Gastroesophageal sphincter (tissue), 4 donors: ENCODE results near the gene CD34. TPM values are rescaled to one million over a fixed set of nuclear protein-coding genes. Genes with fewer than 3 reads are reported as not detected.

ENCODE experiments used
- ATAC-seq: fragments of 150-250 bp; one replicate; pipeline ENCODE4 v1.9.1; 2016; ENCODE audit warnings: mild to moderate bottlenecking, moderate library complexity
- H3K27ac ChIP-seq, 4 donors: fragments of 200-600 bp; sonication (generic) in 3 of 4; 1 replicate in 3 of 4; 2 replicates in 1 of 4; pipeline ENCODE4 v1.5.1; 2016 to 2019
- H3K27me3 ChIP-seq: fragments of 200-600 bp; sonication (generic); one replicate; pipeline ENCODE4 v1.5.1; 2019
- H3K36me3 ChIP-seq, 2 donors: fragments of 200-600 bp; sonication (generic); one replicate each; pipeline ENCODE4 v1.5.1; 2019; ENCODE audit warnings: control low read depth in 1 of 2
- H3K4me1 ChIP-seq, 3 donors: fragments of 200-600 bp; sonication (generic); 1 replicate in 2 of 3; 2 replicates in 1 of 3; pipeline ENCODE4 v1.5.1; 2016 to 2019; ENCODE audit warnings: control low read depth in 2 of 3
- H3K4me3 ChIP-seq, 2 donors: fragments of 200-600 bp; sonication (generic); one replicate each; pipeline ENCODE4 v1.5.1; 2019; ENCODE audit warnings: mild to moderate bottlenecking in 1 of 2, moderate library complexity in 1 of 2
- H3K9me3 ChIP-seq, 3 donors: fragments of 200-600 bp; sonication (generic); one replicate each; pipeline ENCODE4 v1.5.1; 2017 to 2019; ENCODE audit warnings: control low read depth in 2 of 3
- EP300 ChIP-seq: sonication (generic); formaldehyde crosslinking; IDR thresholded peaks from one replicate; pipeline ENCODE4 v1.6.1; 2017; ENCODE audit warnings: antibody characterized with exemption, mild to moderate bottlenecking
- POLR2A ChIP-seq, 2 donors: fragments of 450-650 bp; IDR thresholded peaks; one replicate each; pipeline ENCODE4 v1.6.1; 2017; ENCODE audit warnings: antibody characterized with exemption in 2 of 2, mild to moderate bottlenecking in 2 of 2, moderate library complexity in 1 of 2
- POLR2AphosphoS5 ChIP-seq: sonication (generic); formaldehyde crosslinking; IDR thresholded peaks from one replicate; pipeline ENCODE4 v1.6.1; 2017; ENCODE audit warnings: antibody characterized with exemption
- WGBS, 2 donors: methylation state at CpG; one replicate each; pipeline ENCODE4 v1.1.5; 2018; ENCODE audit warnings: low coverage in 1 of 2; 5-methylcytosine and 5-hydroxymethylcytosine counted together
- total RNA-seq, 4 donors: library from RNA; depleted of rRNA; stranded (reverse); fragments of >200 nt; gene quantifications; one replicate each; pipeline ENCODE4 v1.1.0, GENCODE V29; 2016
- TF ChIP-seq, protein P1 (sequence below), 4 experiments: fragments of 200-600 bp in 2 of 4; fragments of 450-650 bp in 2 of 4; sonication (generic) in 1 of 4; IDR thresholded peaks; one replicate each; pipeline ENCODE4 v1.5.1; 2017 to 2019; ENCODE audit warnings: antibody characterized with exemption in 4 of 4, mild to moderate bottlenecking in 2 of 4, moderate library complexity in 2 of 4

Gene CD34
- total RNA-seq, 4 donors from 2014 or later: 38.9 to 114 (median 62.1) TPM

DNA sequence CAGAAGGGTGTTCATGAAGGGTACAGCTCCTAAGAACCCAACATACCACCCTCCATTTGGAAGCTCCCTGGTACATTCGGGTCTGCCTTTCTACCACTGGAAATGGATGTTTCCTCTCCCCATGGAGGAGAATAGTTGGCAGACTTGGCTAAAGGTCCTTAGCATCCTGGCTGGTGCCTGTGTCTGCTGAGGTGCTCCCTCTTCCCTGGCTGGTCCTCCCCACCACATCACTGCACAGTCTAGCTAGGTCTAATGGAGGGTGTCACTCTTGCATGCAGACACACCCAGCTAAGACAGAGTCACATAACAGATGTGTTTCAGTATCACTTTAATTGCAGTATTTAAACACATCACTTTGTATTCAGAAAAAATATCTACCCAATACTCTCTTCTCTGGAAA lies 24.7 kb downstream of the CD34 start:
- peak overlapping the region in 3 of 4 donors; percentile 75 to 83 (median 78) for H3K27ac ChIP-seq
- H3K36me3 ChIP-seq: no peaks in the 10 kb centered on the region
- 14% methylated on average over 1 of the region's 1 CpG; no CpG with 5 or more reads in 1 of the 2 donors for WGBS, 2 donors
- no peaks in the 10 kb centered on the region for H3K9me3 ChIP-seq
- H3K27me3 ChIP-seq: no peaks in the 10 kb centered on the region
- H3K4me1 ChIP-seq: peaks cover 5 to 87% (median 45%) of the 10 kb centered on the region in 3 donors
- no peak for TF ChIP-seq EP300
- TF ChIP-seq POLR2AphosphoS5: no peak
- no peak overlapping the region for H3K4me3 ChIP-seq
- no peak for ATAC-seq

DNA sequence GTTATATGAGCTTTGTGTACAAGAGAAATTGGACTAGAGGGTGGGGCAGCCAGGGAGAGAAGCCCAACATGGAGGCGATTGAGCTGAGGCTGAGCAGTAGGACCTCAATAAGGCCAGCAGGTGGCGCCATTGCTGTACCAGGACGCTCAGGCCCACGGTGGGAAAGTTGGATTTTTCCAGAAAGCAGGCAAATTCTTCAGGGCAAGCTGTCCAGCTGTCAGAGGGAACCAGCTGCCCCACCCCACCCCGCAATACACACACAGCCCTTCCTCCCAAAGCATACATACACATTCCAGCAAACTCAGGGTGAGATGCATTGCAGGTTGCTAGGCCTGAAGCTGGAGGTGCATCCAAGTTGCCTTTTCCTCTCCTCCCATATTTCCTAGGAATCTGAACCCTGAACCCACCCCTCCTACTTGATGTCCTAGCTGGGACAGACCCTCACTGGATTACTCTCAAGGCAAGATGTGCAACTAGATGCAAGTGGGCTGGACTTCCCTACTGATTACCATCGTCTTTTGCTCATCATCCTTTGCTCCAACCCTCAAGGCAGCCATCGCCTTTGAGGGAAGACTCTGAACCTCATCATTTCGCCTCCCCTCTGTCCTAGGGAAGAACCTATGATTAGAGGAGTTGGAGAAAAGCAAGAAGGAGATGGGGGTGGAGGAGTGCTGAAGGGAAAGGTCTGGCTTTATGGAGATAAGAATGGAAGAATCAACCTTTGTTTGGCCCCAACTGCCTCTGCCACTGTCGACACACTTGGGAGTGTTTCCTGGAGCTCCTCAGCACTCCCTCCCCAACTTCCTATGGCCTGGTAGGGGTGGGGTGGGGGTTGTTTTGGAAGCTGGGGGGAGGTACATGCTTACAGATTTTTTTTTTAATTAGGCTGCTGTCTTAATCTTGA lies 25.5 kb downstream of the CD34 start:
- H3K4me1 ChIP-seq: peaks cover 2 to 79% (median 39%) of the 10 kb centered on the region in 3 donors
- no peaks in the 10 kb centered on the region for H3K27me3 ChIP-seq
- no peaks in the 10 kb centered on the region for H3K36me3 ChIP-seq
- no peaks in the 10 kb centered on the region for H3K9me3 ChIP-seq
- ATAC-seq: peak; percentile 81
- WGBS, 2 donors: 0 to 20% methylated on average over 1 to 4 of the region's 9 CpGs
- TF ChIP-seq, protein P1, sequence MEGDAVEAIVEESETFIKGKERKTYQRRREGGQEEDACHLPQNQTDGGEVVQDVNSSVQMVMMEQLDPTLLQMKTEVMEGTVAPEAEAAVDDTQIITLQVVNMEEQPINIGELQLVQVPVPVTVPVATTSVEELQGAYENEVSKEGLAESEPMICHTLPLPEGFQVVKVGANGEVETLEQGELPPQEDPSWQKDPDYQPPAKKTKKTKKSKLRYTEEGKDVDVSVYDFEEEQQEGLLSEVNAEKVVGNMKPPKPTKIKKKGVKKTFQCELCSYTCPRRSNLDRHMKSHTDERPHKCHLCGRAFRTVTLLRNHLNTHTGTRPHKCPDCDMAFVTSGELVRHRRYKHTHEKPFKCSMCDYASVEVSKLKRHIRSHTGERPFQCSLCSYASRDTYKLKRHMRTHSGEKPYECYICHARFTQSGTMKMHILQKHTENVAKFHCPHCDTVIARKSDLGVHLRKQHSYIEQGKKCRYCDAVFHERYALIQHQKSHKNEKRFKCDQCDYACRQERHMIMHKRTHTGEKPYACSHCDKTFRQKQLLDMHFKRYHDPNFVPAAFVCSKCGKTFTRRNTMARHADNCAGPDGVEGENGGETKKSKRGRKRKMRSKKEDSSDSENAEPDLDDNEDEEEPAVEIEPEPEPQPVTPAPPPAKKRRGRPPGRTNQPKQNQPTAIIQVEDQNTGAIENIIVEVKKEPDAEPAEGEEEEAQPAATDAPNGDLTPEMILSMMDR (IDR thresholded peaks at IDR 0.05): peak; percentile 94 to 96 (median 95)
- no peak for TF ChIP-seq POLR2A (IDR thresholded peaks at IDR 0.05)
- TF ChIP-seq POLR2AphosphoS5: peak; percentile 41
- no peak overlapping the region for H3K4me3 ChIP-seq
- H3K27ac ChIP-seq: peak overlapping the region in 3 of 4 donors; percentile 42 to 83 (median 75)

DNA sequence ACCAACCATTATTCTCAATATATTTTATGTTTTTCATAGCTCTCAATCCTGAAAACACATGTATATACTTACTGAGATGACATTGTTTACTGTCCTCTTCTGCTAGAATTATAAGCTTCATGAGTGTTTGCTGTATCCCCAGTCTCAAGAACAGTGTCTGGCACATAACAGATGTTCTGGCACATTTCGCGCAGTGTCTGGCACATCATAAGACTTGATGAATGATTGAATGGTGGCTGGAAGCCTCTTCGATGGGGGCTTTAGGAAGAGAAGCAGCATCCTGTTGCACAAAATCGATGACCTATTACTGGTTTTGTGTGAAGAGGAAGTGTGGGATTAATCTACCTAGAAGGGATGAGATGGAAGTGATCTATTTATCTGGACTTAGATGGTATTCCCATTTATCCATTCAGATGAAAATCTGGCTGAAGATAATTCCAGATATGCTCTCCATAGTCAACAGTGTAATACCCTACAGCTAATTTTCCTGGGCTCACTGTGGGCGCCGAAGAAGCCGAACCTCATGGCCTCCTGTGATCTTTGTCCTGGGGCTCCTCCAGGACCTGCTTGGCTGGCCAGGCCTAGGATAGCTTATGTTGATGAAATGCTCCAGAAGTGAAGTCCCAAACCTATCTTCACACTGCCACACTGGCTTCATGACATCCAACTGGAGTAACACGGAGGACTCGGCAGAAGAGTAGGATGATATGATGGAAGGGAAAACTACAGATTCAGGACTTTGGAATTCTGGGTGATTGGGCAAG lies 26.5 kb downstream of the CD34 start:
- H3K9me3 ChIP-seq: no peaks in the 10 kb centered on the region
- H3K4me1 ChIP-seq: peaks cover 0 to 70% (median 31%) of the 10 kb centered on the region in 3 donors
- H3K27ac ChIP-seq: peak overlapping the region in 3 of 4 donors; percentile 42 to 75 (median 48)
- TF ChIP-seq EP300 (no peak), POLR2A (IDR thresholded peaks at IDR 0.05) (no peak), POLR2AphosphoS5 (no peak)
- H3K36me3 ChIP-seq: no peaks in the 10 kb centered on the region
- H3K27me3 ChIP-seq: no peaks in the 10 kb centered on the region
- ATAC-seq: no peak
- H3K4me3 ChIP-seq: no peak overlapping the region
- WGBS, 2 donors: 75 to 77% methylated on average over 8 of the region's 9 CpGs

DNA sequence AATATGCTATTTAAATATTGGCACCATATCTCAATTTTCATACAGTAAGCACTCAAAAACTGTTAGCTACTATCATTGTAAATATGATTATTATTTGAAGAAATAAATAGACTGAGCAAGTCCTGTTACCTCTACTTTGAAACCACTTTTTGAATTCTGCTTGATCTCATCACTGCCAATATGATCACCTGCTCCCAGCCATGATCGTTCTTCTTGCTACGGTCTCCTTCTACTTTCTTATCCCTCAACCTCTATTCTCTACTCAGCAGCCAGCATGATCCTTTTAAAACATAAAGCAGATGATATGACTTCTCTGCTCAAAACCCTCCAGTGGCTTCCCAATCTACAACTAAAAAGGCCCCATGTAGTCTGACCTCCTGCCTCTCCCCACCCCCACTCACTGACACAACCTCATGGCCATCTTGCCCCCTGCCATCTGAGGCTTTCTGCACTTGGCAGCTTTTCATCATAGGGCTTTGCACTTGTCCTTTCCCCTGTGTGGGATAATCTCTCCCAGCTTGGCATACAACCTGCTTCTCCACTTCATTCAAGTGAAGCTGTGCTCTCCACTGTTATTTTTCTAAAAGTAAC lies 27.2 kb downstream of the CD34 start:
- TF ChIP-seq POLR2A (IDR thresholded peaks at IDR 0.05) (no peak), EP300 (no peak), POLR2AphosphoS5 (no peak)
- TF ChIP-seq, protein P1 (IDR thresholded peaks at IDR 0.05): no peak
- peak overlapping the region in 3 of 4 donors; percentile 7 to 75 (median 48) for H3K27ac ChIP-seq
- 55 to 77% methylated on average over 2 of the region's 2 CpGs for WGBS, 2 donors
- ATAC-seq: no peak
- no peaks in the 10 kb centered on the region for H3K36me3 ChIP-seq
- no peak overlapping the region for H3K4me3 ChIP-seq
- H3K9me3 ChIP-seq: no peaks in the 10 kb centered on the region
- H3K27me3 ChIP-seq: no peaks in the 10 kb centered on the region
- peaks cover 0 to 63% (median 25%) of the 10 kb centered on the region in 3 donors for H3K4me1 ChIP-seq

DNA sequence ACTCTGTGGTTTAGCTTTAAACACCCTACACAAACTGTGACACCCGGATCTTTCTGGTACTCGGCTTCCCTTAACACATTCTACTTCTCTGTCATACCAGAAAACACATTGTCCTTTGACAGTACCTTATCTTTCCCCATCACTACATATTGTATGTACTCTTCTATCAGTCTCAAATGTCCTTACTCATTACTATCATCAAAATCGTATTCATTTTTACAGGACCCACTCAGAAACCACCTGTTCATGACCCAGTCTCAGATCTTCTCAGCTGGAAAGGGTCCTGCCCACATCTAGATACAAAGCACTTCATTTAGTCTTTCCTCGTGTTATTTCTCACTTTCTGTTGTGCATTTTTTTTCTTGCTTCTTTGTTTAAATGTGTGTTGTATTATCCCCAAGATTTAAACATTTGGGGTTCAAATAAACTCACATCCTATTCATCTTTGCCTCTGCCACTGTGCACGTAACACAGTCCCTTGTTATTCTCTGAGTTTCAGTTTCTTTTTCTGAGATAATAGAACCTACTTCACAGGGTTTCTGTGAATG lies 27.7 kb downstream of the CD34 start:
- H3K27ac ChIP-seq: peak overlapping the region in 1 of 4 donors; percentile 75
- 38 to 60% methylated on average over 4 to 5 of the region's 5 CpGs for WGBS, 2 donors

More for the DNA sequence above, 27.7 kb downstream of the CD34 start:
- TF ChIP-seq, protein P1 (IDR thresholded peaks at IDR 0.05): no peak
- TF ChIP-seq POLR2AphosphoS5 (no peak), POLR2A (IDR thresholded peaks at IDR 0.05) (no peak), EP300 (no peak)
- Histone ChIP-seq H3K4me3 (no peak overlapping the region), H3K27me3 (no peaks in the 10 kb centered on the region), H3K36me3 (no peaks in the 10 kb centered on the region), H3K9me3 (no peaks in the 10 kb centered on the region), H3K4me1 (peaks cover 0 to 57% (median 24%) of the 10 kb centered on the region in 3 donors)
- no peak for ATAC-seq
